ENCODE data around the gene CCDC136.

- TF ChIP-seq CTCF (IDR thresholded peaks at IDR 0.05; ENCODE audit: insufficient read depth, low read length) = no peak
- no peak for TF ChIP-seq REST (IDR thresholded peaks at IDR 0.05; ENCODE audit: insufficient replicate concordance, low read depth)
- no peak for TF ChIP-seq POLR2AphosphoS5 (IDR thresholded peaks at IDR 0.05; ENCODE audit: low read depth)
- TF ChIP-seq GABPA (IDR thresholded peaks at IDR 0.05; ENCODE audit: low read depth) = no peak
Observed at GRCh38 chr7:128810473-128810872, 18.7 kb downstream of the CCDC136 start.

Data from HL-60 (cell line).